H1 (cell line): ENCODE measurements around the gene OS9. TPM values are rescaled to one million over a fixed set of nuclear protein-coding genes. Genes with fewer than 3 reads are reported as not detected.

Source experiments
- CHD7 ChIP-seq: fragments of 300-600 bp; sonication (generic); IDR thresholded peaks from 2 replicates; pipeline ENCODE4 v1.7.1; 2012; ENCODE audit warnings: low read length, moderate library complexity, mild to moderate bottlenecking, inconsistent platforms; ENCODE audit not compliant: insufficient replicate concordance
- HDAC6 ChIP-seq: IDR thresholded peaks from one replicate; pipeline ENCODE4 v1.7.1; 2012; ENCODE audit warnings: low read depth, mild to moderate bottlenecking, inconsistent platforms, low read length, moderate library complexity
- RXRA ChIP-seq: IDR thresholded peaks from 2 replicates; pipeline ENCODE4 v1.6.1; 2011; ENCODE audit warnings: low read depth, mild to moderate bottlenecking, low read length, moderate library complexity; ENCODE audit not compliant: insufficient read depth
- TCF12 ChIP-seq: IDR thresholded peaks from 2 replicates; pipeline ENCODE4 v1.6.1; 2011; ENCODE audit warnings: low read depth, mild to moderate bottlenecking, low read length
- YY1 ChIP-seq: IDR thresholded peaks from 2 replicates; pipeline ENCODE4 v1.6.1; 2011; ENCODE audit warnings: low read depth, mild to moderate bottlenecking, low read length
- ZNF274 ChIP-seq: IDR thresholded peaks from 2 replicates; pipeline ENCODE4 v1.7.0; 2012; ENCODE audit warnings: low read length, borderline replicate concordance; ENCODE audit errors: extremely low read depth
- polyA plus RNA-seq, 7 experiments: library from polyadenylated mRNA; depleted of rRNA in 3 of 7; stranded (reverse) in 5 of 7; unstranded in 2 of 7; fragments of >200 nt in 5 of 7; fragments of 200-250 nt in 2 of 7; gene quantifications; 1 replicate in 5 of 7; 2 replicates in 1 of 7; 4 replicates in 1 of 7; pipeline versions ENCODE4 v1.2.1 to v1.2.3, GENCODE V29; 2011 to 2013; ENCODE audit warnings: missing spikeins in 2 of 7, mixed read lengths in 2 of 7
- total RNA-seq: library from RNA; stranded (reverse); fragmentation: NEBNext Ultra II Directional; extraction: Animal tissue kit (Norgen Biotek cat#: 25700); gene quantifications from 2 replicates; pipeline ENCODE4 v1.2.1, GENCODE V29; 2021

Gene OS9
- total and polyA plus RNA-seq, 2 of the 8 experiments (the other 6 are each of a cell fraction or from before 2014, with no cell fraction given), result 71.0 to 108 TPM

GRCh38 chr12:57717131-57717530 lies 23.2 kb downstream of the OS9 start (continued):
- no peak for TF ChIP-seq CHD7
- TF ChIP-seq YY1, result no peak
- TF ChIP-seq TCF12, result no peak
- TF ChIP-seq ZNF274, result no peak
- TF ChIP-seq RXRA, result no peak
- TF ChIP-seq HDAC6, result no peak
- TF ChIP-seq, all 59 proteins: peak for 0
